ENCODE data around the gene ATAD3B.
"Not testable (repeated sequence)": the region's sequence is repeated elsewhere in the genome, so short reads cannot be mapped to it uniquely, and the experiment has no call there.

DNA sequence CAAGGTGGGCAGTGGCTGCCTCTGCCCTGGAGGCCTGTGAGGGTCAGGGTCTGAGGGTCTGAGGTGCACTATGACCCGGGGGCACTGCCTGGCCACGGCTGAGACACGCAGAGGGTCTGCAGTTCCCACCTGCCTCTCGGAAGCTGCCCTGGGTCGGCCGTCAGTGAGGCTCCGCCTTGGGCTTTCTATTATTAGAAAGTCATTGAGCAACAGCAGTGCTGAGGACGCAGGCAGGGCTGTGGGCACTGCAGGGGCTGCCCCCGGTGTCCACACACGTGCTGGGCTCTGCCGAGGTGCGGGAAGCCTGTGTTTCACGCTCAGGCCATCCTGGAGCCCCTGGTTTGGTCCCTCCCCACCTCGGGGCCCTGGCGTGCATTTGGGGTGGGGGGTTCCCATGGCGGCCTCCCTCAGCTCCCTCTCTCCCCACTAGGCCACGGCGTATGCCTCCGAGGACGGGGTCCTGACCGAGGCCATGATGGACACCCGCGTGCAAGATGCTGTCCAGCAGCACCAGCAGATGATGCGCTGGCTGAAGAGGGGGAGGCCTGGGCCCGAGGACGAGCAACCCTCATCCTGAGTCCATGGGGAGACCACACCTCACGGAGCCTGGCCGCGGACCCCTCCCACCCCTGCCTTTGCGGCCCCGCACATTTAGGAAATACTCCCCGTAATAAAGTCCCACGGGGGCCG, 37.4 kb downstream of the ATAD3B start:
- TF ChIP-seq POLR2AphosphoS5 (IDR thresholded peaks at IDR 0.05; ENCODE audit: low read depth); CTCF (IDR thresholded peaks at IDR 0.05; ENCODE audit: insufficient read depth, low read length); SPI1 (IDR thresholded peaks at IDR 0.05; ENCODE audit: borderline replicate concordance, low read depth); REST (IDR thresholded peaks at IDR 0.05; ENCODE audit: insufficient replicate concordance, low read depth): not testable (repeated sequence)
